Sigmoid colon (tissue), 4 donors: ENCODE measurements around the gene AAMP.
A peak's percentile ranks its signal among the peaks of the same experiment; 100 is the strongest.

Source experiments
- CTCF ChIP-seq, 4 experiments: fragments of 450-650 bp in 3 of 4; fragments of 200-600 bp in 1 of 4; IDR thresholded peaks; one replicate each; pipeline ENCODE4 v1.5.1; 2016 to 2019; ENCODE audit warnings: antibody characterized with exemption in 4 of 4, mild to moderate bottlenecking in 3 of 4, moderate library complexity in 2 of 4
- EP300 ChIP-seq, 4 donors: sonication (generic); formaldehyde crosslinking; IDR thresholded peaks; one replicate each; pipeline ENCODE4 v1.6.1; 2017; ENCODE audit warnings: antibody characterized with exemption in 4 of 4
- POLR2A ChIP-seq, 2 donors: fragments of 450-650 bp; IDR thresholded peaks; one replicate each; pipeline ENCODE4 v1.6.1; 2016; ENCODE audit warnings: antibody characterized with exemption in 2 of 2, mild to moderate bottlenecking in 2 of 2, moderate library complexity in 2 of 2
- POLR2AphosphoS5 ChIP-seq, 4 donors: sonication (generic); formaldehyde crosslinking; IDR thresholded peaks; one replicate each; pipeline ENCODE4 v1.6.1; 2017; ENCODE audit warnings: antibody characterized with exemption in 4 of 4

GRCh38 chr2:218301176-218301819, 31.4 kb upstream of the AAMP start:
- TF ChIP-seq CTCF (IDR thresholded peaks at IDR 0.05) (peak; percentile 91 to 97 (median 95)), POLR2A (IDR thresholded peaks at IDR 0.05) (no peak), POLR2AphosphoS5 (IDR thresholded peaks at IDR 0.05) (no peak), EP300 (IDR thresholded peaks at IDR 0.05) (no peak)
